Activated B cell treated with CpG ODN at 0.5 μM for 24 hours (primary cell): ENCODE results near the gene YIF1B. TPM values are rescaled to one million over a fixed set of nuclear protein-coding genes. Genes with fewer than 3 reads are reported as not detected.

Experiments
- ATAC-seq: fragments of 200-7000 bp; cut with Tn5 transposase; one replicate; pipeline ENCODE4 v1.10.0; 2021; ENCODE audit warnings: low read depth, mild to moderate bottlenecking, moderate library complexity
- CTCF ChIA-PET: fragments of 350-600 bp; sonication (Branson Sonifier 250); formaldehyde crosslinking; loops from one replicate; lab custom pipeline; 2021; ENCODE audit warnings: antibody characterized with exemption; lab: Charles Lee
- POLR2A ChIA-PET: fragments of 350-600 bp; sonication (Branson Sonifier 250); formaldehyde crosslinking; loops from one replicate; lab custom pipeline; 2021; ENCODE audit warnings: antibody characterized with exemption; lab: Charles Lee
- DNase-seq: peaks from one replicate; pipeline ENCODE4 v3.0.0; 2022
- H3K27ac Mint-ChIP-seq: one replicate; pipeline ENCODE4 v1.8.0; 2020; ENCODE audit warnings: mixed read lengths
- H3K27me3 Mint-ChIP-seq: one replicate; pipeline ENCODE4 v1.8.0; 2021; ENCODE audit warnings: mixed read lengths
- H3K36me3 Mint-ChIP-seq: one replicate; pipeline ENCODE4 v1.8.0; 2021; ENCODE audit warnings: low read depth, mixed read lengths
- H3K4me1 Mint-ChIP-seq: one replicate; pipeline ENCODE4 v1.8.0; 2021; ENCODE audit warnings: mixed read lengths
- H3K4me3 Mint-ChIP-seq: one replicate; pipeline ENCODE4 v1.8.0; 2020; ENCODE audit warnings: mild to moderate bottlenecking, mixed read lengths
- H3K9me3 Mint-ChIP-seq: one replicate; pipeline ENCODE4 v1.8.0; 2020; ENCODE audit warnings: mixed read lengths
- CTCF ChIP-seq: fragments of 200-600 bp; IDR thresholded peaks from one replicate; pipeline ENCODE4 v1.8.0; 2022; ENCODE audit warnings: antibody characterized with exemption, mild to moderate bottlenecking
- intact Hi-C: fragments of 100-400 bp; cut with micrococcal nuclease; formaldehyde crosslinking; loops from one replicate; pipeline ENCODE4 v1.15.1; 2024
- total RNA-seq: library from RNA; stranded (reverse); gene quantifications from 2 replicates; pipeline ENCODE4 v1.2.3, GENCODE V29; 2022

Gene YIF1B
- total RNA-seq, 1 donor from 2014 or later: 28.7 TPM

GRCh38 chr19:38360839-38361631 is 45.3 kb upstream of the YIF1B start:
- ATAC-seq: peak; percentile 1
- ChIA-PET POLR2A (interaction anchor here (2.3 to 3.5 kb wide), 2 partner anchors 10 to 14 kb away, joined by 7 to 21 read pairs; partner anchors contain the start of gene PSMD8), CTCF (no interaction called here)
- Mint-ChIP-seq H3K36me3 (no peaks in the 10 kb centered on the region), H3K27me3 (peaks cover 7% of the 10 kb centered on the region), H3K27ac (peak overlapping the region; percentile 41), H3K9me3 (no peaks in the 10 kb centered on the region), H3K4me3 (peak overlapping the region; percentile 85), H3K4me1 (peaks cover 19% of the 10 kb centered on the region)
- DNase-seq: peak; percentile 22
- intact Hi-C loops: loop anchor here (1.0 kb wide), 2 partner anchors 13 to 24 kb away; partner anchors contain the start of gene PSMD8
- TF ChIP-seq CTCF: no peak

GRCh38 chr19:38360351-38360750 is 44.6 kb upstream of the YIF1B start:
- Mint-ChIP-seq H3K27me3 (peaks cover 7% of the 10 kb centered on the region), H3K4me3 (peak overlapping the region; percentile 85), H3K4me1 (peaks cover 19% of the 10 kb centered on the region), H3K27ac (no peak overlapping the region), H3K36me3 (no peaks in the 10 kb centered on the region), H3K9me3 (no peaks in the 10 kb centered on the region)
- intact Hi-C loops: no loop called here
- ATAC-seq (no peak), DNase-seq (no peak)
- POLR2A ChIA-PET: interaction anchor here (0.7 to 3.5 kb wide), 3 partner anchors 9 to 14 kb away, joined by 3 to 21 read pairs (median 7); partner anchors contain the start of gene PSMD8
- TF ChIP-seq CTCF: no peak
- CTCF ChIA-PET: no interaction called here

- no peaks in the 10 kb centered on the region for H3K9me3 Mint-ChIP-seq
- no peak overlapping the region for H3K27ac Mint-ChIP-seq
- H3K36me3 Mint-ChIP-seq: no peaks in the 10 kb centered on the region
- H3K4me3 Mint-ChIP-seq: peak overlapping the region; percentile 28
- POLR2A ChIA-PET: interaction anchor here (0.6 to 2.3 kb wide), 3 partner anchors 8 to 50 kb away, joined by 3 to 7 read pairs (median 7); no protein-coding TSS in a partner anchor
- peaks cover 7% of the 10 kb centered on the region for H3K27me3 Mint-ChIP-seq
- ATAC-seq (no peak), DNase-seq (no peak)
- TF ChIP-seq CTCF: no peak
- peaks cover 19% of the 10 kb centered on the region for H3K4me1 Mint-ChIP-seq
- intact Hi-C loops: no loop called here
- CTCF ChIA-PET: no interaction called here
Observed at GRCh38 chr19:38359242-38360021, 43.7 kb upstream of the YIF1B start.

GRCh38 chr19:38358071-38358470 is 42.3 kb upstream of the YIF1B start:
- ChIA-PET CTCF (no interaction called here), POLR2A (interaction anchor here (0.9 to 2.0 kb wide), 2 partner anchors 16 to 114 kb away, joined by 4 read pairs; partner anchors contain the start of gene PSMD8)
- H3K27ac Mint-ChIP-seq: no peak overlapping the region
- no peak for TF ChIP-seq CTCF
- peaks cover 18% of the 10 kb centered on the region for H3K4me1 Mint-ChIP-seq
- no peak for ATAC-seq
- H3K27me3 Mint-ChIP-seq: peaks cover 11% of the 10 kb centered on the region
- no peaks in the 10 kb centered on the region for H3K36me3 Mint-ChIP-seq
- DNase-seq: no peak
- H3K9me3 Mint-ChIP-seq: no peaks in the 10 kb centered on the region
- H3K4me3 Mint-ChIP-seq: no peak overlapping the region
- intact Hi-C loops: no loop called here
